ENCODE results near the gene TEX53.

The TEX53 gene

DNA sequence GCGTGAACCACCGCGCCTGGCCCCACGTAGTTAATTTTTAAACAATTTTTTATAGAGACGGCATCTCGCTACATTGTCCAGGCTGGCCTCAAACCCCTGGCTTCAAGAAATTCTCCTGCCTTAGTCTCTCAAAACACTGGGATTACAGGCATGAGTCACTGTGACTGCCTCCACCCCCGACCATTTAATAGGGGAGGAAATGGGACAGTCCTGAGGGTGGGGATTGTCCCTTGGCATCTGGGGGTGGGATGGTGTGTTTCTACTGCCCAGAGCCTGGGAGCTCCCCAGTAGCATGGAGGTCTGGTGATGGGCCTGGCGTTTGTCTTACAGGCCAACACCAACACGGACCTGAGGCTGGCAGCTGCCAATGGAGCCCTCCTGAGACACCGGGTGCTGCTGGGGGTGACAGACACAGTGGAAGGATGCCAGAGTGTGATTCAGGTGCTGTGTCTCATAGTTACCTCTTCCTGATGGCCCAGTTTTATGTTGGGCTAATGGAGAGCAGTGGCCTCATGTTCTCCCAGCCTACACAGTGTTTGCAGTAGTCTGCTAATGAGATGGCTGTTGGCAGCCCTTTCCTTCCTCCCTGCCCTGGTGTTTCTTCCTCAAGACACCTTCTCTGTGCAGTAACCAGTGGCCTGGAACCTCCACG is 24.0 kb downstream of the TEX53 start:
- H3K36me3 ChIP-seq (ENCODE audit: insufficient read depth, low read length), result peaks cover 80% of the 10 kb centered on the region; the same call in 1 of the 2 replicates
- TF ChIP-seq CTCF (conservative IDR thresholded peaks at IDR 0.05; ENCODE audit: low read length), result no peak
- no peak for TF ChIP-seq EZH2phosphoT487 (IDR thresholded peaks at IDR 0.05; ENCODE audit: borderline replicate concordance)

DNA sequence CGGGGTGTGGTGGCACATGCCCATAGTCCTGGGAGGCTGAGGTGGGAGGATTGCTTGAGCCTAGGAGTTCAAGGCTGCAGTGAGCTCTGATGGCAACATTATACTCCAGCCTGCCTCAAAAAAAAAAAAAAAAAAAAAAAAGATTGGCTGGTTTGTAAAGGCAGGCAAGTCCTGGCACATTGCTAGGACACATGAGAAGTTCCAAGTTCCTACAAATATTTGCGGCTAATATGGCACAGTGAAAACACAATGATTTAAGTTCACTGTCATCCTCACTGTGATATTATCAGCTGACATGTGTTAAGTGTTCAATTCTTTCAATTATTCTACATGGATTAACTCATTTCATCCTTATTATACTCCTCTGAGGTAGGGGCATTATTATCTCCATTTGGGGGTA is 26.4 kb downstream of the TEX53 start:
- Histone ChIP-seq H3K27me3 (ENCODE audit: insufficient read depth, low read length, poor library complexity, severe bottlenecking) (no peaks in the 10 kb centered on the region), H3K79me2 (ENCODE audit: insufficient read depth, low read length) (no peaks in the 10 kb centered on the region), H3K9me3 (ENCODE audit: insufficient read depth, low read depth, low read length) (no peaks in the 10 kb centered on the region), H3K9me2 (replicated peaks; ENCODE audit: low read depth, low read length) (no peaks in the 10 kb centered on the region), H4K20me1 (ENCODE audit: insufficient read depth, low read length, poor library complexity, severe bottlenecking) (no peaks in the 10 kb centered on the region), H3K4me3 (ENCODE audit: low read length, poor library complexity, severe bottlenecking) (no peak overlapping the region), H3K36me3 (ENCODE audit: insufficient read depth, low read length) (peaks cover 86% of the 10 kb centered on the region; the same call in 1 of the 2 replicates), H3F3A (ENCODE audit: low read depth) (no peaks in the 10 kb centered on the region), H3K4me2 (ENCODE audit: low read depth, low read length, poor library complexity, severe bottlenecking) (no peak overlapping the region), H3K4me1 (ENCODE audit: insufficient read depth, low read length, poor library complexity, severe bottlenecking) (no peaks in the 10 kb centered on the region), H3K9ac (ENCODE audit: low read depth, low read length, poor library complexity, severe bottlenecking) (no peak overlapping the region), H2AFZ (ENCODE audit: low read length) (no peak overlapping the region)
- TF ChIP-seq CTCF (conservative IDR thresholded peaks at IDR 0.05; ENCODE audit: low read length), result no peak
- no peak for TF ChIP-seq EZH2phosphoT487 (IDR thresholded peaks at IDR 0.05; ENCODE audit: borderline replicate concordance)

More for the DNA sequence above, 24.0 kb downstream of the TEX53 start:
- Histone ChIP-seq H4K20me1 (ENCODE audit: insufficient read depth, low read length, poor library complexity, severe bottlenecking) (no peaks in the 10 kb centered on the region), H3K27me3 (ENCODE audit: insufficient read depth, low read length, poor library complexity, severe bottlenecking) (no peaks in the 10 kb centered on the region), H3K9ac (ENCODE audit: low read depth, low read length, poor library complexity, severe bottlenecking) (no peak overlapping the region), H3K4me2 (ENCODE audit: low read depth, low read length, poor library complexity, severe bottlenecking) (no peak overlapping the region), H3K4me3 (ENCODE audit: low read length, poor library complexity, severe bottlenecking) (no peak overlapping the region), H3F3A (ENCODE audit: low read depth) (no peaks in the 10 kb centered on the region), H3K9me3 (ENCODE audit: insufficient read depth, low read depth, low read length) (no peaks in the 10 kb centered on the region), H3K9me2 (replicated peaks; ENCODE audit: low read depth, low read length) (no peaks in the 10 kb centered on the region), H3K4me1 (ENCODE audit: insufficient read depth, low read length, poor library complexity, severe bottlenecking) (no peaks in the 10 kb centered on the region), H2AFZ (ENCODE audit: low read length) (no peak overlapping the region), H3K79me2 (ENCODE audit: insufficient read depth, low read length) (no peaks in the 10 kb centered on the region)

- no peak overlapping the region for H3K4me3 ChIP-seq (ENCODE audit: low read length, poor library complexity, severe bottlenecking)
- no peak overlapping the region for H3K4me2 ChIP-seq (ENCODE audit: low read depth, low read length, poor library complexity, severe bottlenecking)
- H3K9me2 ChIP-seq (replicated peaks; ENCODE audit: low read depth, low read length), result no peaks in the 10 kb centered on the region
- H3K36me3 ChIP-seq (ENCODE audit: insufficient read depth, low read length), result peaks cover 80% of the 10 kb centered on the region; the same call in 1 of the 2 replicates
- H3F3A ChIP-seq (ENCODE audit: low read depth), result no peaks in the 10 kb centered on the region
- no peaks in the 10 kb centered on the region for H3K79me2 ChIP-seq (ENCODE audit: insufficient read depth, low read length)
- H3K9ac ChIP-seq (ENCODE audit: low read depth, low read length, poor library complexity, severe bottlenecking), result no peak overlapping the region
- H3K9me3 ChIP-seq (ENCODE audit: insufficient read depth, low read depth, low read length), result no peaks in the 10 kb centered on the region
- no peaks in the 10 kb centered on the region for H4K20me1 ChIP-seq (ENCODE audit: insufficient read depth, low read length, poor library complexity, severe bottlenecking)
- TF ChIP-seq EZH2phosphoT487 (IDR thresholded peaks at IDR 0.05; ENCODE audit: borderline replicate concordance), result no peak
- no peak for TF ChIP-seq CTCF (conservative IDR thresholded peaks at IDR 0.05; ENCODE audit: low read length)
- H3K4me1 ChIP-seq (ENCODE audit: insufficient read depth, low read length, poor library complexity, severe bottlenecking), result no peaks in the 10 kb centered on the region
- H3K27me3 ChIP-seq (ENCODE audit: insufficient read depth, low read length, poor library complexity, severe bottlenecking), result no peaks in the 10 kb centered on the region
- H2AFZ ChIP-seq (ENCODE audit: low read length), result no peak overlapping the region
These were observed 28.0 kb downstream of the TEX53 start for GRCh38 chr9:114629563-114630090.
